SJSA1 (cell line): ENCODE measurements around the gene CRTC2. TPM values are rescaled to one million over a fixed set of nuclear protein-coding genes. Genes with fewer than 3 reads are reported as not detected.
"Not testable (repeated sequence)": the region's sequence is repeated elsewhere in the genome, so short reads cannot be mapped to it uniquely, and the experiment has no call there.

ENCODE experiments used
- DNase-seq, 2 experiments: peaks; one replicate each; pipeline ENCODE4 v3.0.0-alpha.2; 2015 to 2020; ENCODE audit warnings: low spot score in 2 of 2, low read depth in 1 of 2
- H3K27ac ChIP-seq: fragments of 250-450 bp; sonication (Bioruptor Pico); 2 replicates; pipeline ENCODE4 v1.5.1; 2020; ENCODE audit warnings: mild to moderate bottlenecking, moderate library complexity
- H3K27me3 ChIP-seq: fragments of 250-450 bp; sonication (Bioruptor Pico); replicated peaks from 2 replicates; pipeline ENCODE4 v1.5.1; 2020; ENCODE audit warnings: mild to moderate bottlenecking, moderate library complexity
- H3K36me3 ChIP-seq: fragments of 250-450 bp; sonication (Bioruptor Pico); 2 replicates; pipeline ENCODE4 v1.5.1; 2020; ENCODE audit warnings: mild to moderate bottlenecking
- H3K4me1 ChIP-seq: fragments of 250-450 bp; sonication (Bioruptor Pico); replicated peaks from 2 replicates; pipeline ENCODE4 v1.6.1; 2021; ENCODE audit warnings: mild to moderate bottlenecking
- H3K4me3 ChIP-seq: fragments of 250-450 bp; sonication (Bioruptor Pico); 2 replicates; pipeline ENCODE4 v1.5.1; 2020; ENCODE audit warnings: mild to moderate bottlenecking
- H3K9me3 ChIP-seq: fragments of 250-450 bp; sonication (Bioruptor Pico); replicated peaks from 2 replicates; pipeline ENCODE4 v1.5.1; 2020; ENCODE audit warnings: mild to moderate bottlenecking
- total RNA-seq: library from RNA; depleted of rRNA; stranded (reverse); fragments of >200 nt; shearing (Covaris generic); gene quantifications from 2 replicates; pipeline ENCODE4 v1.2.3, GENCODE V29; 2014; rRNA removed

CRTC2 gene
- 10.0 and 10.3 TPM in 2 replicates for total RNA-seq

- Histone ChIP-seq H3K4me1 (peaks cover 20% of the 10 kb centered on the region), H3K9me3 (no peaks in the 10 kb centered on the region), H3K27me3 (no peaks in the 10 kb centered on the region), H3K36me3 (peaks cover 43% of the 10 kb centered on the region), H3K4me3 (peak within 1 kb of the TSS; percentile 81), H3K27ac (peak within 1 kb of the TSS; percentile 19; the same call in 1 of the 2 replicates)
- DNase-seq: peak; percentile 96 to 99
Measured at GRCh38 chr1:153958111-153958960, at the start of gene CRTC2. Gene CRTC2, minus strand, starts transcription at chr1:153958612. Its CDS starts 115 bp downstream, at chr1:153958497.

- Histone ChIP-seq H3K4me1 (peaks cover 27% of the 10 kb centered on the region), H3K4me3 (no peak overlapping the region), H3K27ac (peak overlapping the region; percentile 45; the same call in 1 of the 2 replicates), H3K9me3 (no peaks in the 10 kb centered on the region), H3K27me3 (no peaks in the 10 kb centered on the region), H3K36me3 (no peaks in the 10 kb centered on the region)
- peak; percentile 66 to 74 for DNase-seq
Measured at GRCh38 chr1:154006136-154006535, 47.7 kb upstream of the CRTC2 start.

GRCh38 chr1:154000420-154000819 lies 42.0 kb upstream of the CRTC2 start:
- Histone ChIP-seq H3K4me3 (no peak overlapping the region), H3K4me1 (peaks cover 29% of the 10 kb centered on the region), H3K27me3 (no peaks in the 10 kb centered on the region), H3K27ac (peak overlapping the region; percentile 52), H3K9me3 (no peaks in the 10 kb centered on the region), H3K36me3 (peaks cover 3% of the 10 kb centered on the region)
- peak in 1 of 2 experiments; percentile 36 for DNase-seq

- H3K27me3 ChIP-seq, H3K9me3 ChIP-seq, H3K27ac ChIP-seq, DNase-seq, H3K4me3 ChIP-seq: not testable (repeated sequence)
- peaks cover 39% of the 10 kb centered on the region for H3K36me3 ChIP-seq
- H3K4me1 ChIP-seq: peaks cover 26% of the 10 kb centered on the region
Measured at GRCh38 chr1:153996882-153997281, 38.5 kb upstream of the CRTC2 start.

- Histone ChIP-seq H3K27me3 (no peaks in the 10 kb centered on the region), H3K36me3 (peaks cover 51% of the 10 kb centered on the region), H3K9me3 (no peaks in the 10 kb centered on the region), H3K27ac (no peak overlapping the region), H3K4me1 (peaks cover 21% of the 10 kb centered on the region), H3K4me3 (no peak overlapping the region)
- no peak for DNase-seq
Measured at GRCh38 chr1:153995640-153996039, 37.2 kb upstream of the CRTC2 start.

- no peak for DNase-seq
- Histone ChIP-seq H3K27me3 (no peaks in the 10 kb centered on the region), H3K4me3 (no peak overlapping the region), H3K9me3 (no peaks in the 10 kb centered on the region), H3K36me3 (peaks cover 51% of the 10 kb centered on the region), H3K27ac (no peak overlapping the region), H3K4me1 (peaks cover 19% of the 10 kb centered on the region)
Measured at GRCh38 chr1:153995202-153995601, 36.8 kb upstream of the CRTC2 start.

- H3K36me3 ChIP-seq: peaks cover 51% of the 10 kb centered on the region
- H3K4me3 ChIP-seq: peak overlapping the region; percentile 62
- H3K27ac ChIP-seq: peak overlapping the region; percentile 88; the same call in 1 of the 2 replicates
- no peaks in the 10 kb centered on the region for H3K9me3 ChIP-seq
- H3K4me1 ChIP-seq: peaks cover 22% of the 10 kb centered on the region
- no peak for DNase-seq
- no peaks in the 10 kb centered on the region for H3K27me3 ChIP-seq
Measured at GRCh38 chr1:153991806-153992205, 33.4 kb upstream of the CRTC2 start.

- H3K4me3 ChIP-seq: peak overlapping the region; percentile 62
- H3K9me3 ChIP-seq: no peaks in the 10 kb centered on the region
- no peak for DNase-seq
- H3K4me1 ChIP-seq: peaks cover 26% of the 10 kb centered on the region
- peak overlapping the region; percentile 88 for H3K27ac ChIP-seq
- peaks cover 51% of the 10 kb centered on the region for H3K36me3 ChIP-seq
- H3K27me3 ChIP-seq: no peaks in the 10 kb centered on the region
Measured at GRCh38 chr1:153991151-153991630, 32.8 kb upstream of the CRTC2 start.

- H3K27ac ChIP-seq: peak within 1 kb of the TSS; percentile 88
- H3K27me3 ChIP-seq: no peaks in the 10 kb centered on the region
- H3K36me3 ChIP-seq: peaks cover 50% of the 10 kb centered on the region
- DNase-seq: peak; percentile 94 to 95
- peaks cover 26% of the 10 kb centered on the region for H3K4me1 ChIP-seq
- H3K4me3 ChIP-seq: peak within 1 kb of the TSS; percentile 62
- no peaks in the 10 kb centered on the region for H3K9me3 ChIP-seq
Measured at GRCh38 chr1:153990468-153991150, 32.2 kb upstream of the CRTC2 start, which contains the start of gene RPS27. Gene RPS27, plus strand, starts transcription at chr1:153990762. Its CDS starts 35 bp downstream, at chr1:153990797.

- H3K27me3 ChIP-seq: no peaks in the 10 kb centered on the region
- H3K9me3 ChIP-seq: no peaks in the 10 kb centered on the region
- DNase-seq: no peak
- H3K27ac ChIP-seq: no peak overlapping the region
- H3K36me3 ChIP-seq: peaks cover 42% of the 10 kb centered on the region
- H3K4me3 ChIP-seq: no peak overlapping the region
- peaks cover 34% of the 10 kb centered on the region for H3K4me1 ChIP-seq
Measured at GRCh38 chr1:153987621-153988020, 29.2 kb upstream of the CRTC2 start.

- peak; percentile 85 to 89 for DNase-seq
Measured at GRCh38 chr1:153985941-153986761, 27.7 kb upstream of the CRTC2 start, which contains the start of gene RAB13. Gene RAB13, minus strand, starts transcription at chr1:153986339. Its CDS starts 103 bp downstream, at chr1:153986236.

GRCh38 chr1:153985341-153985912 lies 27.0 kb upstream of the CRTC2 start:
- peaks cover 23% of the 10 kb centered on the region for H3K4me1 ChIP-seq
- peak overlapping the region; percentile 52 for H3K4me3 ChIP-seq
- H3K36me3 ChIP-seq: peaks cover 36% of the 10 kb centered on the region
- H3K27ac ChIP-seq: peak overlapping the region; percentile 53
- peak; percentile 69 to 79 for DNase-seq
- H3K27me3 ChIP-seq: no peaks in the 10 kb centered on the region
- no peaks in the 10 kb centered on the region for H3K9me3 ChIP-seq

More at GRCh38 chr1:153985941-153986761, 27.7 kb upstream of the CRTC2 start, which contains the start of gene RAB13:
- no peaks in the 10 kb centered on the region for H3K27me3 ChIP-seq
- H3K27ac ChIP-seq: peak within 1 kb of the TSS; percentile 53
- peaks cover 23% of the 10 kb centered on the region for H3K4me1 ChIP-seq
- H3K9me3 ChIP-seq: no peaks in the 10 kb centered on the region
- H3K4me3 ChIP-seq: peak within 1 kb of the TSS; percentile 52
- H3K36me3 ChIP-seq: peaks cover 36% of the 10 kb centered on the region
